GM12878 (cell line): Measurements from ENCODE around the gene DCTN5. TPM values are rescaled to one million over a fixed set of nuclear protein-coding genes. Genes with fewer than 3 reads are reported as not detected.

Source experiments
- ATF3 ChIP-seq: IDR thresholded peaks from 2 replicates; pipeline ENCODE4 v1.6.1; 2011; ENCODE audit warnings: low read depth, mild to moderate bottlenecking, low read length, moderate library complexity, borderline replicate concordance; ENCODE audit errors: extremely low read depth
- BCL11A ChIP-seq: IDR thresholded peaks from 2 replicates; pipeline ENCODE4 v1.6.1; 2011; ENCODE audit warnings: low read depth, low read length
- HDGF ChIP-seq: fragments of 450-650 bp; IDR thresholded peaks from 2 replicates; pipeline ENCODE4 v1.6.1; 2016; ENCODE audit warnings: antibody characterized with exemption
- MTA2 ChIP-seq: fragments of 450-650 bp; IDR thresholded peaks from 2 replicates; pipeline ENCODE4 v1.6.1; 2016; ENCODE audit warnings: low read depth, mild to moderate bottlenecking, moderate library complexity
- MYB ChIP-seq: fragments of 150-350 bp; IDR thresholded peaks from 2 replicates; pipeline ENCODE4 v1.6.1; 2014; ENCODE audit warnings: mild to moderate bottlenecking, low read depth, low read length, borderline replicate concordance
- NBN ChIP-seq: fragments of 450-650 bp; IDR thresholded peaks from 2 replicates; pipeline ENCODE4 v1.6.1; 2016
- NR2C1 ChIP-seq: fragments of 450-650 bp; IDR thresholded peaks from 2 replicates; pipeline ENCODE4 v1.6.1; 2017; ENCODE audit warnings: antibody characterized with exemption, mild to moderate bottlenecking, moderate library complexity
- PAX8 ChIP-seq: fragments of 450-650 bp; IDR thresholded peaks from 2 replicates; pipeline ENCODE4 v1.6.1; 2017; ENCODE audit warnings: mild to moderate bottlenecking, moderate library complexity
- PBX3 ChIP-seq: IDR thresholded peaks from 2 replicates; pipeline ENCODE4 v1.6.1; 2011; ENCODE audit warnings: mild to moderate bottlenecking, low read depth, low read length, moderate library complexity; ENCODE audit not compliant: insufficient replicate concordance
- RBBP5 ChIP-seq: fragments of 200-600 bp; sonication (generic); conservative IDR thresholded peaks from 2 replicates; pipeline ENCODE4 v1.6.1; 2016
- RCOR1 ChIP-seq: conservative IDR thresholded peaks from 2 replicates; pipeline ENCODE4 v1.6.1; 2012; ENCODE audit warnings: low read depth, low read length, improper control_type of control experiment
- RELB ChIP-seq: fragments of 450-650 bp; IDR thresholded peaks from 2 replicates; pipeline ENCODE4 v1.6.1; 2017; ENCODE audit warnings: low read depth, mild to moderate bottlenecking, moderate library complexity
- RUNX3 ChIP-seq: IDR thresholded peaks from 2 replicates; pipeline ENCODE4 v1.6.1; 2012; ENCODE audit warnings: low read length, inconsistent platforms
- SMARCA5 ChIP-seq: fragments of 450-650 bp; IDR thresholded peaks from 2 replicates; pipeline ENCODE4 v1.6.1; 2017; ENCODE audit warnings: mild to moderate bottlenecking
- SPI1 ChIP-seq: IDR thresholded peaks from 2 replicates; pipeline ENCODE4 v1.6.1; 2011; ENCODE audit warnings: low read depth, mild to moderate bottlenecking, low read length, moderate library complexity, borderline replicate concordance; ENCODE audit not compliant: insufficient read depth
- SRF ChIP-seq, 2 experiments: IDR thresholded peaks; 2 replicates each; pipeline ENCODE4 v1.6.1; 2011; ENCODE audit warnings: low read depth in 2 of 2, low read length in 2 of 2, mild to moderate bottlenecking in 1 of 2, moderate library complexity in 1 of 2
- TAF1 ChIP-seq: IDR thresholded peaks from 2 replicates; pipeline ENCODE4 v1.6.1; 2011; ENCODE audit warnings: mild to moderate bottlenecking, low read depth, low read length, borderline replicate concordance
- TARDBP ChIP-seq: IDR thresholded peaks from 2 replicates; pipeline ENCODE4 v1.6.1; 2016; ENCODE audit warnings: borderline replicate concordance
- ZSCAN29 ChIP-seq: fragments of 450-650 bp; IDR thresholded peaks from 2 replicates; pipeline ENCODE4 v1.6.1; 2017; ENCODE audit warnings: mild to moderate bottlenecking, moderate library complexity
- ZZZ3 ChIP-seq: IDR thresholded peaks from 2 replicates; pipeline ENCODE4 v1.6.1; 2011; ENCODE audit warnings: low read depth; ENCODE audit not compliant: control insufficient read depth, insufficient read length
- polyA plus RNA-seq, 11 experiments: library from polyadenylated mRNA; depleted of rRNA in 4 of 11; unstranded in 6 of 11; stranded (reverse) in 5 of 11; fragments of >200 nt; fragmentation: Nextera tagmentation in 4 of 11; fragmentation: Illumina TruSeq in 1 of 11; extraction: Ambion mirVana in 4 of 11; extraction: Trizol in 1 of 11; gene quantifications; 1 replicate in 1 of 11; 2 replicates in 10 of 11; pipeline versions ENCODE4 v1.2.1 to v1.2.3, GENCODE V29; 2011 to 2016; ENCODE audit warnings: inconsistent platforms in 2 of 11, missing spikeins in 2 of 11, low read depth in 1 of 11
- total RNA-seq, 4 experiments: library from RNA; depleted of rRNA in 3 of 4; stranded (reverse); fragments of >200 nt in 3 of 4; fragmentation: Illumina TruSeq in 1 of 4; extraction: Trizol in 1 of 4; gene quantifications; 2 replicates each; pipeline versions ENCODE4 v1.2.1 to v1.2.3, GENCODE V29; 2013 to 2021
- TF ChIP-seq, protein P1 (sequence below): fragments of 450-650 bp; IDR thresholded peaks from 2 replicates; pipeline ENCODE4 v1.6.1; 2016; ENCODE audit warnings: mild to moderate bottlenecking
- TF ChIP-seq, protein P2 (sequence below), 3 experiments: IDR thresholded peaks in 2 of 3; conservative IDR thresholded peaks in 1 of 3; 2 replicates each; pipeline ENCODE4 v1.5.1; 2011; ENCODE audit warnings: low read depth in 3 of 3, low read length in 3 of 3, mild to moderate bottlenecking in 3 of 3, control low read depth in 2 of 3, moderate library complexity in 2 of 3, inconsistent platforms in 1 of 3, mixed read lengths in 1 of 3; ENCODE audit not compliant: control insufficient read depth in 2 of 3, insufficient read depth in 1 of 3; ENCODE audit errors: extremely low read depth in 1 of 3
- TF ChIP-seq, protein P3 (sequence below): IDR thresholded peaks from 2 replicates; pipeline ENCODE4 v1.6.1; 2011; ENCODE audit warnings: low read depth, low read length, improper control_type of control experiment, borderline replicate concordance

DCTN5 gene
- total and polyA plus RNA-seq, 10 of the 15 experiments (the other 5 are each of a cell fraction or from before 2014, with no cell fraction given): 49.1 to 153 (median 81.4) TPM

DNA sequence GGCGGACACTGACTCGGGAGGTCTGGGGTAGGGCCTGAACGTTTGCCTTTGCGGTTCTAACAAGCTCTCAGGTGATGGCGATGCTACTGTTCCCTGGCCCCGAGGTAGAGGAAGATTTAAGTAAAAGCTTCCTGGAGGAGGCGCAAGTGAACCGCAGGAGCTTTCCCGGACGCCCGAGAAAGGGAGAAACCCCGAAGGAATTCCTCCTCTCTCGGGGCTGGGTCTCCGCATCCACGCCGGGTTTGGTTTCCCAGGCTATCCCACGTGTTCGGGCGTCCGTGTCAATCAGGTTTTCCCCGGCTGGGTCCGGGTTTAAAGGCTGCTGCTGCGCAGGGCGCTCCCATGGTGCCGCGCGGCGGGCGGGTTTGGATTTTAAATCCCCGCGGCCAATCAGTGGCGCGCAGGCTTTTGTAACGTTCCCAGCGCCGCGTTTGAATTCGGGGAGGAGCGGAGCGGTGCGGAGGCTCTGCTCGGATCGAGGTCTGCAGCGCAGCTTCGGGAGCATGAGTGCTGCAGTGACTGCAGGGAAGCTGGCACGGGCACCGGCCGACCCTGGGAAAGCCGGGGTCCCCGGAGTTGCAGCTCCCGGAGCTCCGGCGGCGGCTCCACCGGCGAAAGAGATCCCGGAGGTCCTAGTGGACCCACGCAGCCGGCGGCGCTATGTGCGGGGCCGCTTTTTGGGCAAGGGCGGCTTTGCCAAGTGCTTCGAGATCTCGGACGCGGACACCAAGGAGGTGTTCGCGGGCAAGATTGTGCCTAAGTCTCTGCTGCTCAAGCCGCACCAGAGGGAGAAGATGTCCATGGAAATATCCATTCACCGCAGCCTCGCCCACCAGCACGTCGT is 37.4 kb downstream of the DCTN5 start, which contains the start of gene PLK1 (continued):
- 0 out of 2 replicates have a peak, but pooled peaks have one; percentile 49 for TF ChIP-seq SMARCA5
- no peak for TF ChIP-seq MTA2
- TF ChIP-seq, protein P1, sequence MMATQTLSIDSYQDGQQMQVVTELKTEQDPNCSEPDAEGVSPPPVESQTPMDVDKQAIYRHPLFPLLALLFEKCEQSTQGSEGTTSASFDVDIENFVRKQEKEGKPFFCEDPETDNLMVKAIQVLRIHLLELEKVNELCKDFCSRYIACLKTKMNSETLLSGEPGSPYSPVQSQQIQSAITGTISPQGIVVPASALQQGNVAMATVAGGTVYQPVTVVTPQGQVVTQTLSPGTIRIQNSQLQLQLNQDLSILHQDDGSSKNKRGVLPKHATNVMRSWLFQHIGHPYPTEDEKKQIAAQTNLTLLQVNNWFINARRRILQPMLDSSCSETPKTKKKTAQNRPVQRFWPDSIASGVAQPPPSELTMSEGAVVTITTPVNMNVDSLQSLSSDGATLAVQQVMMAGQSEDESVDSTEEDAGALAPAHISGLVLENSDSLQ: peak; percentile 94
- TF ChIP-seq, protein P2, sequence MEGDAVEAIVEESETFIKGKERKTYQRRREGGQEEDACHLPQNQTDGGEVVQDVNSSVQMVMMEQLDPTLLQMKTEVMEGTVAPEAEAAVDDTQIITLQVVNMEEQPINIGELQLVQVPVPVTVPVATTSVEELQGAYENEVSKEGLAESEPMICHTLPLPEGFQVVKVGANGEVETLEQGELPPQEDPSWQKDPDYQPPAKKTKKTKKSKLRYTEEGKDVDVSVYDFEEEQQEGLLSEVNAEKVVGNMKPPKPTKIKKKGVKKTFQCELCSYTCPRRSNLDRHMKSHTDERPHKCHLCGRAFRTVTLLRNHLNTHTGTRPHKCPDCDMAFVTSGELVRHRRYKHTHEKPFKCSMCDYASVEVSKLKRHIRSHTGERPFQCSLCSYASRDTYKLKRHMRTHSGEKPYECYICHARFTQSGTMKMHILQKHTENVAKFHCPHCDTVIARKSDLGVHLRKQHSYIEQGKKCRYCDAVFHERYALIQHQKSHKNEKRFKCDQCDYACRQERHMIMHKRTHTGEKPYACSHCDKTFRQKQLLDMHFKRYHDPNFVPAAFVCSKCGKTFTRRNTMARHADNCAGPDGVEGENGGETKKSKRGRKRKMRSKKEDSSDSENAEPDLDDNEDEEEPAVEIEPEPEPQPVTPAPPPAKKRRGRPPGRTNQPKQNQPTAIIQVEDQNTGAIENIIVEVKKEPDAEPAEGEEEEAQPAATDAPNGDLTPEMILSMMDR (IDR thresholded peaks at IDR 0.05 in 2 of 3, conservative IDR thresholded peaks at IDR 0.05 in 1 of 3; ENCODE audit: control insufficient read depth in 2 of 3, extremely low read depth in 1 of 3, insufficient read depth in 1 of 3, low read depth in 3 of 3, low read length in 3 of 3): peak; percentile 30 to 41 (median 33); a peak in 4 of 6 replicates
- TF ChIP-seq SRF (IDR thresholded peaks at IDR 0.05; ENCODE audit: low read depth in 2 of 2, low read length in 2 of 2): 0 out of 4 replicates have a peak, but pooled peaks of 1 of the 2 experiments have one; percentile 2
- peak; percentile 51 for TF ChIP-seq RUNX3
- no peak for TF ChIP-seq BCL11A
- TF ChIP-seq PBX3: peak; percentile 86
- TF ChIP-seq NR2C1: no peak
- TF ChIP-seq ATF3: no peak
- TF ChIP-seq, protein P3, sequence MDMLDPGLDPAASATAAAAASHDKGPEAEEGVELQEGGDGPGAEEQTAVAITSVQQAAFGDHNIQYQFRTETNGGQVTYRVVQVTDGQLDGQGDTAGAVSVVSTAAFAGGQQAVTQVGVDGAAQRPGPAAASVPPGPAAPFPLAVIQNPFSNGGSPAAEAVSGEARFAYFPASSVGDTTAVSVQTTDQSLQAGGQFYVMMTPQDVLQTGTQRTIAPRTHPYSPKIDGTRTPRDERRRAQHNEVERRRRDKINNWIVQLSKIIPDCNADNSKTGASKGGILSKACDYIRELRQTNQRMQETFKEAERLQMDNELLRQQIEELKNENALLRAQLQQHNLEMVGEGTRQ: no peak
- no peak for TF ChIP-seq HDGF
- TF ChIP-seq NBN: no peak
- TF ChIP-seq TAF1: no peak
- TF ChIP-seq ZZZ3: no peak
- peak; percentile 73 for TF ChIP-seq RELB
- no peak for TF ChIP-seq PAX8
- no peak for TF ChIP-seq MYB
- TF ChIP-seq SPI1: no peak
- TF ChIP-seq RCOR1: no peak
- no peak for TF ChIP-seq TARDBP
- TF ChIP-seq RBBP5: no peak
- TF ChIP-seq ZSCAN29: no peak
